Gastroesophageal sphincter (tissue), 3 donors: Measurements from ENCODE around the gene OCIAD2.

Experiments used
- EP300 ChIP-seq: sonication (generic); formaldehyde crosslinking; IDR thresholded peaks from one replicate; pipeline ENCODE4 v1.6.1; 2017; ENCODE audit warnings: antibody characterized with exemption, mild to moderate bottlenecking
- POLR2A ChIP-seq, 2 donors: fragments of 450-650 bp; IDR thresholded peaks; one replicate each; pipeline ENCODE4 v1.6.1; 2017; ENCODE audit warnings: antibody characterized with exemption in 2 of 2, mild to moderate bottlenecking in 2 of 2, moderate library complexity in 1 of 2
- POLR2AphosphoS5 ChIP-seq: sonication (generic); formaldehyde crosslinking; IDR thresholded peaks from one replicate; pipeline ENCODE4 v1.6.1; 2017; ENCODE audit warnings: antibody characterized with exemption
- TF ChIP-seq, protein P1 (sequence below), 4 experiments: fragments of 200-600 bp in 2 of 4; fragments of 450-650 bp in 2 of 4; sonication (generic) in 1 of 4; IDR thresholded peaks; one replicate each; pipeline ENCODE4 v1.5.1; 2017 to 2019; ENCODE audit warnings: antibody characterized with exemption in 4 of 4, mild to moderate bottlenecking in 2 of 4, moderate library complexity in 2 of 4

GRCh38 chr4:48949518-48950219 is 43.1 kb upstream of the OCIAD2 start:
- TF ChIP-seq POLR2A (IDR thresholded peaks at IDR 0.05) (no peak), EP300 (no peak), POLR2AphosphoS5 (no peak)
- TF ChIP-seq, protein P1, sequence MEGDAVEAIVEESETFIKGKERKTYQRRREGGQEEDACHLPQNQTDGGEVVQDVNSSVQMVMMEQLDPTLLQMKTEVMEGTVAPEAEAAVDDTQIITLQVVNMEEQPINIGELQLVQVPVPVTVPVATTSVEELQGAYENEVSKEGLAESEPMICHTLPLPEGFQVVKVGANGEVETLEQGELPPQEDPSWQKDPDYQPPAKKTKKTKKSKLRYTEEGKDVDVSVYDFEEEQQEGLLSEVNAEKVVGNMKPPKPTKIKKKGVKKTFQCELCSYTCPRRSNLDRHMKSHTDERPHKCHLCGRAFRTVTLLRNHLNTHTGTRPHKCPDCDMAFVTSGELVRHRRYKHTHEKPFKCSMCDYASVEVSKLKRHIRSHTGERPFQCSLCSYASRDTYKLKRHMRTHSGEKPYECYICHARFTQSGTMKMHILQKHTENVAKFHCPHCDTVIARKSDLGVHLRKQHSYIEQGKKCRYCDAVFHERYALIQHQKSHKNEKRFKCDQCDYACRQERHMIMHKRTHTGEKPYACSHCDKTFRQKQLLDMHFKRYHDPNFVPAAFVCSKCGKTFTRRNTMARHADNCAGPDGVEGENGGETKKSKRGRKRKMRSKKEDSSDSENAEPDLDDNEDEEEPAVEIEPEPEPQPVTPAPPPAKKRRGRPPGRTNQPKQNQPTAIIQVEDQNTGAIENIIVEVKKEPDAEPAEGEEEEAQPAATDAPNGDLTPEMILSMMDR (IDR thresholded peaks at IDR 0.05), result no peak
